Osteocyte (in vitro differentiated cells): Measurements from ENCODE around the gene NLRP3. TPM values are rescaled to one million over a fixed set of nuclear protein-coding genes. Genes with fewer than 3 reads are reported as not detected.

Experiments used
- DNase-seq: peaks from one replicate; pipeline ENCODE4 v3.0.0; 2021; ENCODE audit warnings: mixed read lengths; ENCODE audit not compliant: unreplicated experiment; ENCODE audit errors: extremely low spot score
- H3K27ac Mint-ChIP-seq: one replicate; pipeline ENCODE4 v1.8.0; 2021; ENCODE audit warnings: mild to moderate bottlenecking, mixed read lengths; ENCODE audit not compliant: unreplicated experiment
- H3K27me3 Mint-ChIP-seq: one replicate; pipeline ENCODE4 v1.8.0; 2021; ENCODE audit warnings: mixed read lengths; ENCODE audit not compliant: unreplicated experiment
- H3K36me3 Mint-ChIP-seq: one replicate; pipeline ENCODE4 v1.8.0; 2021; ENCODE audit warnings: mixed read lengths; ENCODE audit not compliant: unreplicated experiment
- H3K4me1 Mint-ChIP-seq: one replicate; pipeline ENCODE4 v1.8.0; 2021; ENCODE audit warnings: mixed read lengths; ENCODE audit not compliant: unreplicated experiment
- H3K4me3 Mint-ChIP-seq: one replicate; pipeline ENCODE4 v1.8.0; 2021; ENCODE audit warnings: mild to moderate bottlenecking, moderate library complexity, mixed read lengths; ENCODE audit not compliant: unreplicated experiment
- H3K9me3 Mint-ChIP-seq: one replicate; pipeline ENCODE4 v1.8.0; 2021; ENCODE audit warnings: mixed read lengths; ENCODE audit not compliant: unreplicated experiment
- total RNA-seq: library from RNA; stranded (reverse); gene quantifications from 2 replicates; pipeline ENCODE4 v1.2.1, GENCODE V29; 2021
- TF ChIP-seq, protein P1 (sequence below): fragments of 200-600 bp; sonication (generic); IDR thresholded peaks from 2 replicates; pipeline ENCODE4 v1.5.0; 2021; ENCODE audit warnings: antibody characterized with exemption, mild to moderate bottlenecking, moderate library complexity

The NLRP3 gene
- total RNA-seq, 1 donor from 2014 or later = 0.16 TPM

DNA sequence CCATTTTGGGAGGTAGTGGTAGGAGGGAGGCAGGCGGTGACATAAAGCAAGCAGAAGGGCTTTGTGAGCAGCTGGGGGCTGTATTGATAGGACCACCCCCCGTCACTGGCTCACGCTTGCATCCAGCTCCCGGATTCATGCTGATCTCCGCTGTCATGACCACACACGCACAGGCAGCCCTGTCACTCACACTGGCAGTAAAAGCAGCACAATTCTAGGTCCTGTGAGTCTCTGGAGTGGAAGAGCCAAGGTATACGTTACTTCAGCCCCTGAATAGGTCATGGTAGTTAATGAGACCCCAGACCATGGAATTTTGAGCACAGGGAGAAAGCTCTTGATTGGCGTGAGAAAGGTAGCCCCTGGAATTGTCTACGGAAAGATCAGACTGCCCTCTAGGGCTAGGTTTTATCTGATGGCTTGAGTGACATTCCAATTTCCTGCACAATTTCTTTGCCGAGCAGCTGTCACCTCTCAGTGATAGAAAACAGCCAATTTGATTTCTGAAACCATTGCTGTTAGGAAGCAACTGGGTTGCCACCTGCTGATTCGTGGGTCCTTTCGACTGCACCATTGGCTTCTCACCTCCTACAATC is 36.6 kb downstream of the NLRP3 start:
- no peak for DNase-seq
- Mint-ChIP-seq H3K36me3 (no peaks in the 10 kb centered on the region), H3K9me3 (no peaks in the 10 kb centered on the region), H3K27me3 (peaks cover 27% of the 10 kb centered on the region), H3K27ac (no peak overlapping the region), H3K4me1 (peaks cover 6% of the 10 kb centered on the region), H3K4me3 (no peak overlapping the region)
- TF ChIP-seq, protein P1, sequence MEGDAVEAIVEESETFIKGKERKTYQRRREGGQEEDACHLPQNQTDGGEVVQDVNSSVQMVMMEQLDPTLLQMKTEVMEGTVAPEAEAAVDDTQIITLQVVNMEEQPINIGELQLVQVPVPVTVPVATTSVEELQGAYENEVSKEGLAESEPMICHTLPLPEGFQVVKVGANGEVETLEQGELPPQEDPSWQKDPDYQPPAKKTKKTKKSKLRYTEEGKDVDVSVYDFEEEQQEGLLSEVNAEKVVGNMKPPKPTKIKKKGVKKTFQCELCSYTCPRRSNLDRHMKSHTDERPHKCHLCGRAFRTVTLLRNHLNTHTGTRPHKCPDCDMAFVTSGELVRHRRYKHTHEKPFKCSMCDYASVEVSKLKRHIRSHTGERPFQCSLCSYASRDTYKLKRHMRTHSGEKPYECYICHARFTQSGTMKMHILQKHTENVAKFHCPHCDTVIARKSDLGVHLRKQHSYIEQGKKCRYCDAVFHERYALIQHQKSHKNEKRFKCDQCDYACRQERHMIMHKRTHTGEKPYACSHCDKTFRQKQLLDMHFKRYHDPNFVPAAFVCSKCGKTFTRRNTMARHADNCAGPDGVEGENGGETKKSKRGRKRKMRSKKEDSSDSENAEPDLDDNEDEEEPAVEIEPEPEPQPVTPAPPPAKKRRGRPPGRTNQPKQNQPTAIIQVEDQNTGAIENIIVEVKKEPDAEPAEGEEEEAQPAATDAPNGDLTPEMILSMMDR = no peak

DNA sequence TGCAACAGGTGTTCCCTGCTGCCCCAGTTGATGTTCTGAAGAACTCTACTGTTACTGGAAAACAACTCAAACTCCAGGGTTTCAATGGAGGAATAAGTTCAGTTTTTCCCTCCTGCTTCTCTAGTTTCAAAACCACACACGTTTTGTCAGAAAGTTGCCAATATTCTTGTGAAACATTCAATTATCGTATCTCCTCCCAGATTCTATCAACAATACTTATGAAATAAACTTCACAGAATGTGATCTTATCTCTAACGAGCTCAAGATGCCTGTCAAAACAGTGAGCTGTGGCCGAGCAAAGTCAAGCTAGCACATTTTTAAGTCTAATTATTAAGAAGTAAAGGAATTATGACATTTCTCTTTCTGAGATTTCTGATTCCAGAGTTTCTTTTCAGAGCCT is 37.3 kb downstream of the NLRP3 start:
- H3K9me3 Mint-ChIP-seq = no peaks in the 10 kb centered on the region
- no peak overlapping the region for H3K27ac Mint-ChIP-seq
- H3K27me3 Mint-ChIP-seq = peaks cover 28% of the 10 kb centered on the region
- DNase-seq = no peak
- H3K36me3 Mint-ChIP-seq = no peaks in the 10 kb centered on the region
- no peak overlapping the region for H3K4me3 Mint-ChIP-seq
- TF ChIP-seq, protein P1 = no peak
- peaks cover 4% of the 10 kb centered on the region for H3K4me1 Mint-ChIP-seq

DNA sequence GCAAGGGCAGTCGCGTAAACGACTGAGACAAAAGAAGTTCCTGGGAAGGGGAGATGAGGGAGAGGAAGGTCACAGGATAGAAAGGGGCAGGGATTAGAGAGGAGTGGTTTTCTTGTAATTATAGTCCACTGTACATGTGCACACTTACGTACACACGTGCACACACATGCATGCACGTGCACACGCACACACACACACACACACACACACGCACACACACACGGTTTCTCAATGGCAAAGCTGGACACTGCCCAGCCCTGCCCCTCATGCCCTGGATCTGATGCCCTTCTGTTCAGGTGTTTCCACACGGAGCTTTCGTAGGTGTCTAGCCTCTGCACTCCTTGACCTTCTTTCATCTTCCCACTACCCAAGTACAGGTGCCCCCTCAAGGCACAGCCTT is 38.0 kb downstream of the NLRP3 start:
- H3K9me3 Mint-ChIP-seq = no peaks in the 10 kb centered on the region
- TF ChIP-seq, protein P1 = no peak
- H3K4me3 Mint-ChIP-seq = no peak overlapping the region
- peaks cover 28% of the 10 kb centered on the region for H3K27me3 Mint-ChIP-seq
- H3K27ac Mint-ChIP-seq = no peak overlapping the region
- no peak for DNase-seq
- no peaks in the 10 kb centered on the region for H3K4me1 Mint-ChIP-seq
- H3K36me3 Mint-ChIP-seq = no peaks in the 10 kb centered on the region

DNA sequence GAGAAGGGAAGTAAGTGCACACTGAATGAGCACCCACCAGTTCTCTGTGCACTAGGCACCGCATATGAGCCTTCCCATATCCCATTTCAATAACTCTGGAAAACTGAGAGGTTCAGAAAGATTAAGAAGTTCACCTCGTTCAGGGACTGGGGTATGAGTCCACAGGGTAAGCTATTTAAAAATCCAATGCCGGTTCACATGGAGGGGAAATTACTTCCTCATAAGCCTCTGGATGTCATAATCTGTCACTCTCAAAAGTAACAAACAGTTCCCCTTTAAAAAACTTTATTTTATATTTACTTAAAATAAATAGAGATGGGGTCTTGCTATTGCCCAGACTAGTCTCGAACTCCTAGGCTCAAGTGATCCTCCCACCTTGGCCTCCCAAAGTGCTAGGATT is 40.0 kb downstream of the NLRP3 start:
- Mint-ChIP-seq H3K4me3 (no peak overlapping the region), H3K9me3 (no peaks in the 10 kb centered on the region), H3K4me1 (no peaks in the 10 kb centered on the region), H3K27me3 (peaks cover 20% of the 10 kb centered on the region), H3K27ac (no peak overlapping the region), H3K36me3 (no peaks in the 10 kb centered on the region)
- no peak for DNase-seq
- TF ChIP-seq, protein P1 = no peak

DNA sequence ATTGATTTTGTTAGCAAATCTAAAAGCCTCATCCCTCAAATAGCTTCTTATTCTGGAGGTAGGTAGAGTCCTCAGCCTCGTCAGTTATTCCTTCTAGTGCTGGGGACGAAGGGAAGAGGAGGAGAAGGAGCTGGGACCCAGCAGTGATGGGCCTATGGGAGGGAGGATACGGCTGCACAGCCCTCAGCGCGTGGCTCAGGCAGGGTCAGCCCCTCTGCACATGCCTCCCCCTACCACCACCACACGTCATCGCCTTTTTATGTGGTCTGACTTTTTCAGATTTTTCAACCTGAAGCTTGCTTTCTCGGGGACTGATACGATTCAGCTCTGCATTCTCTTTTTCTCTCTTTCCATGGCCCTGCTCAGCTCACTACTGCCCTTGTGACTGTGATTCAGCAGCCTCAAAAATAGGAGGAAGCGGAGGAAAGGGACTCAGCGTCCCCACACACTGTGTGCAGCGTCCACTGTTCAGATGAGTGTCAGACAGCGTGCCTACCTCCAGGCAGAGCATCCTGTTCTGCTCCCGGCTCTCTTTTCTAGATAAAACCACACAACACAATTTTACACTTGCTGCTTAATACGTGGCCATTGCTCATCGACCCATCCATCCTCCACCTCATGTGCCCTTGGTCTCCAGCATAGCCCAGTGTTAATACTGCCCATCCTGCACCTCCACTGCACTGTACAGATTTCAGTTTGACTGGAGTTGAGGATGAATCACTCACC is 41.1 kb downstream of the NLRP3 start:
- Mint-ChIP-seq H3K4me1 (no peaks in the 10 kb centered on the region), H3K9me3 (peaks cover 2% of the 10 kb centered on the region), H3K27ac (no peak overlapping the region)

More for the DNA sequence above, 41.1 kb downstream of the NLRP3 start:
- no peak for DNase-seq
- TF ChIP-seq, protein P1 = no peak
- Mint-ChIP-seq H3K36me3 (no peaks in the 10 kb centered on the region), H3K4me3 (no peak overlapping the region), H3K27me3 (peaks cover 20% of the 10 kb centered on the region)
